ENCODE measurements around the gene MESD. TPM values are rescaled to one million over a fixed set of nuclear protein-coding genes. Genes with fewer than 3 reads are reported as not detected.

Gene MESD
- total RNA-seq, 1 donor from 2014 or later = 24.2 TPM

DNA sequence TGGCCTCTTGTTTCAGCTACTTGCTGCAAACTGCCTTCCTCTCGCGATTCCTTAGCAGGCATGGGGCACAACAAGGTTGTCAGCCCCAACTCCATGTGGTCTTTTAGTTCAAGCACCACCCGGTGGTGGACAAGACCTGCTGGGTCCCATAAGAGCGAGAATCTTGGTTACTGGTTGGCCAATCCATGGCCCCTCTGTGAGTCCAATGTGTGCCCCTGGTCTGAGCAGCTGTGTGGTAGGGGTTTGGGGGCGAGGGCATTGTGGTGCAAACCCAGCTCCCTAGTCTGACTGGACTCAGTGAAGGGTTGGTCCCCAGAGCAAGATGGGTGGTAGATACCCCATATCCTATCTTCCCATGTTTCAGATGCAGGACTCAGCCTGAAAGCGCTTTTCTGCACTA lies 48.8 kb downstream of the MESD start:
- no peak for DNase-seq
- no peak for ATAC-seq
- Histone ChIP-seq H3K27me3 (ENCODE audit: low read depth) (no peaks in the 10 kb centered on the region), H3K4me3 (no peak overlapping the region), H3K27ac (no peak overlapping the region), H3K36me3 (peaks cover 85% of the 10 kb centered on the region), H3K4me1 (no peaks in the 10 kb centered on the region), H3K9me3 (no peaks in the 10 kb centered on the region)
- intact Hi-C loops (cut with DNase I) = no loop called here
- TF ChIP-seq, protein P1, sequence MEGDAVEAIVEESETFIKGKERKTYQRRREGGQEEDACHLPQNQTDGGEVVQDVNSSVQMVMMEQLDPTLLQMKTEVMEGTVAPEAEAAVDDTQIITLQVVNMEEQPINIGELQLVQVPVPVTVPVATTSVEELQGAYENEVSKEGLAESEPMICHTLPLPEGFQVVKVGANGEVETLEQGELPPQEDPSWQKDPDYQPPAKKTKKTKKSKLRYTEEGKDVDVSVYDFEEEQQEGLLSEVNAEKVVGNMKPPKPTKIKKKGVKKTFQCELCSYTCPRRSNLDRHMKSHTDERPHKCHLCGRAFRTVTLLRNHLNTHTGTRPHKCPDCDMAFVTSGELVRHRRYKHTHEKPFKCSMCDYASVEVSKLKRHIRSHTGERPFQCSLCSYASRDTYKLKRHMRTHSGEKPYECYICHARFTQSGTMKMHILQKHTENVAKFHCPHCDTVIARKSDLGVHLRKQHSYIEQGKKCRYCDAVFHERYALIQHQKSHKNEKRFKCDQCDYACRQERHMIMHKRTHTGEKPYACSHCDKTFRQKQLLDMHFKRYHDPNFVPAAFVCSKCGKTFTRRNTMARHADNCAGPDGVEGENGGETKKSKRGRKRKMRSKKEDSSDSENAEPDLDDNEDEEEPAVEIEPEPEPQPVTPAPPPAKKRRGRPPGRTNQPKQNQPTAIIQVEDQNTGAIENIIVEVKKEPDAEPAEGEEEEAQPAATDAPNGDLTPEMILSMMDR (IDR thresholded peaks at IDR 0.05) = no peak

DNA sequence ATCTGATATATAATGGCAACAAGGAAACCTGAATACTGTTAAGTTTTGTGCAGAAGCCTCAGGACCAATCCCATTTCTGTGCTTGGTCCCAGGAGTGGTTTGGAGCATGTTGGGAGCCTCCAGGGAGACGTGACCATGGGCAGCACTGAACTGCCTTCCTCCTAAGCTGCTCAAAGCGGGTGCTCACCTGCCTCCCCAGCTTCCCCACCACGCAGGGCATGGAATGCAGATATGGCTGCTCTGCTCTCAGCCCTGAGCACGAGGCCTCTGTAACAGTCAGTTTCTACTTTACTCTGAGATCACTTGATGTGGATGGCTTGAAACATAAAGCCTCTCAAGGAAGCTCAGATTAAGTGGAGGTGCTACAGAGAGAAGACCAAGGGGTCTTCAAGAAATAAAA lies 49.3 kb downstream of the MESD start:
- DNase-seq = no peak
- Histone ChIP-seq H3K27ac (no peak overlapping the region), H3K9me3 (no peaks in the 10 kb centered on the region), H3K27me3 (ENCODE audit: low read depth) (no peaks in the 10 kb centered on the region), H3K36me3 (peaks cover 80% of the 10 kb centered on the region), H3K4me1 (no peaks in the 10 kb centered on the region), H3K4me3 (no peak overlapping the region)
- intact Hi-C loops (cut with DNase I) = no loop called here
- no peak for ATAC-seq
- TF ChIP-seq, protein P1 (IDR thresholded peaks at IDR 0.05) = no peak

DNA sequence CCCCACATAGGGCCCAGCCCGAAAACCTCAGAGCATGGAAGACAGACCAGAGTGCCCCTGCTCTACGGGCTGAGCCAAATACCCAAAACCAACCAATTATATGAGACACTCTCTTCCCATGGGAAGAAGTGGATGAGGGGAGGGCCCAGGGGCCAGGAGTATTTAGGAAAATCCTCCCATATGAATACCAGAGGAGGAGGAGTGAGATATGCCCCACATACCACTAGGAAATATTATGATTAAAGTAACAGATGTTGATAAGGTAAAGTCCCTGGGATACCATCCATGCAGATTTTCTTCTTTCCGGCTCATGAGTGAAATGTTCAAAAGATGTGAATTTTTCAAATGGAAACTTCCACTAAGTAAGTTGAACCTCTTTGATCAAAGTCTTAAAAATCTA lies 50.4 kb downstream of the MESD start:
- no peak for DNase-seq
- intact Hi-C loops (cut with DNase I) = no loop called here
- Histone ChIP-seq H3K27ac (no peak overlapping the region), H3K4me1 (no peaks in the 10 kb centered on the region), H3K4me3 (no peak overlapping the region), H3K27me3 (ENCODE audit: low read depth) (no peaks in the 10 kb centered on the region), H3K9me3 (no peaks in the 10 kb centered on the region), H3K36me3 (peaks cover 69% of the 10 kb centered on the region)
- TF ChIP-seq, protein P1 (IDR thresholded peaks at IDR 0.05) = no peak
- no peak for ATAC-seq

DNA sequence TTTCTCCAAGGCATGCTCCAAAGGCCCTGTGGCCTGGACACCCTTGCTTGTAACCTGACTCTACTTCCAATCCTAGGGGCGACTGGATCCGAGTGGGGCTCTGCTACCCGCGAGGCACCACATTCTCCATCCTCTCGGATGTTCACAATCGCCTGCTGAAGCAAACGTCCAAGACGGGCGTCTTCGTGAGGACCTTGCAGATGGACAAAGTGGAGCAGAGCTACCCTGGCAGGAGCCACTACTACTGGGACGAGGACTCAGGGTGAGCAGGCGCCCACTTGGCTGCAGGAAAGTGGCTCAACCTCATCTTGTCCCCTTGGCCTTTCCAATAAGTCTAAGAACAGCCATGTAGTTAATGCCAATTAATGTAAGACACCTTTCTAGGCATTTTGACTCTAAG lies 51.9 kb downstream of the MESD start:
- intact Hi-C loops (cut with DNase I) = no loop called here

DNA sequence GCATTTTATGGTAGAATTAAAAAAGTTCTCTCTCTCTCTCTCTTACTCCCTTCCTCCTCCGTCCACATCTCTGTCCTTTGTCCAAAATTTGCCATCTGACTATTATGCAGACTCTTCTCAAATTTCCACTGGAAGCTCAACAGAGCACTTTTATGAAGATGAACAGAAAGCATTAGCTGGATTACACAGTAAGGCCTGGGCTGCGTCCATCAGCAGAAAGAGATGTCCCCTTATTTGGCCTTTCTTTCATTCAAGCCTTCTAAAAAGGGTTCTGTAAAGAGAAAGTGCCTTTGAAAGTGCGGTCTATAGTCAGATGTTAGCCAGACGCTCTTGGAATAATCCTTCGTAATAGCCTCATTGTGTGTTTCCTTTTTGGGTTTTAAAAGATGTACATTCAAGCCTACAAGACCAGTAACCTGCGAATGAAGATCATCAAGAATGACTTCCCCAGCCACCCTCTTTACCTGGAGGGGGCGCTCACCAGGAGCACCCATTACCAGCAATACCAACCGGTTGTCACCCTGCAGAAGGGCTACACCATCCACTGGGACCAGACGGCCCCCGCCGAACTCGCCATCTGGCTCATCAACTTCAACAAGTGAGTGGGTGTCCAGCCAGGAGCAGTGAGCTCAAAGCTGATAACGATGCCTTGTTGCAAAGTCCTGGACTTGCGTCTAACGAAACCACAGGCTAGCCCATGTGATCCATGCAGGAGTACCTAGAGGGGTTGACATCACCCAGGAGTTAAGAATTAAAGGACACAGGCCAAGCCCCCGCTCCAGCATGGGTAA lies 53.1 kb downstream of the MESD start:
- Histone ChIP-seq H3K27ac (no peak overlapping the region), H3K36me3 (peaks cover 42% of the 10 kb centered on the region), H3K4me1 (no peaks in the 10 kb centered on the region), H3K4me3 (no peak overlapping the region), H3K27me3 (ENCODE audit: low read depth) (no peaks in the 10 kb centered on the region), H3K9me3 (no peaks in the 10 kb centered on the region)
- no peak for ATAC-seq
- no peak for DNase-seq
- TF ChIP-seq, protein P1 (IDR thresholded peaks at IDR 0.05) = no peak
- intact Hi-C loops (cut with DNase I) = no loop called here

More for the DNA sequence above, 51.9 kb downstream of the MESD start:
- H3K9me3 ChIP-seq = no peaks in the 10 kb centered on the region
- ATAC-seq (no peak), DNase-seq (no peak)
- no peaks in the 10 kb centered on the region for H3K4me1 ChIP-seq
- TF ChIP-seq, protein P1 (IDR thresholded peaks at IDR 0.05) = no peak
- no peak overlapping the region for H3K27ac ChIP-seq
- no peaks in the 10 kb centered on the region for H3K27me3 ChIP-seq (ENCODE audit: low read depth)
- peaks cover 54% of the 10 kb centered on the region for H3K36me3 ChIP-seq
- no peak overlapping the region for H3K4me3 ChIP-seq
